HL-60 (cell line): ENCODE measurements around the gene BCL2.

Experiments
- GABPA ChIP-seq: IDR thresholded peaks from 2 replicates; pipeline ENCODE4 v1.6.1; 2012; ENCODE audit warnings: low read depth
- POLR2AphosphoS5 ChIP-seq: IDR thresholded peaks from 2 replicates; pipeline ENCODE4 v1.6.1; 2012; ENCODE audit warnings: low read depth
- TF ChIP-seq, protein P1 (sequence below): IDR thresholded peaks from one replicate; pipeline ENCODE4 v1.5.1; 2011; ENCODE audit warnings: low read length, control low read depth, inconsistent platforms; ENCODE audit not compliant: insufficient read depth

DNA sequence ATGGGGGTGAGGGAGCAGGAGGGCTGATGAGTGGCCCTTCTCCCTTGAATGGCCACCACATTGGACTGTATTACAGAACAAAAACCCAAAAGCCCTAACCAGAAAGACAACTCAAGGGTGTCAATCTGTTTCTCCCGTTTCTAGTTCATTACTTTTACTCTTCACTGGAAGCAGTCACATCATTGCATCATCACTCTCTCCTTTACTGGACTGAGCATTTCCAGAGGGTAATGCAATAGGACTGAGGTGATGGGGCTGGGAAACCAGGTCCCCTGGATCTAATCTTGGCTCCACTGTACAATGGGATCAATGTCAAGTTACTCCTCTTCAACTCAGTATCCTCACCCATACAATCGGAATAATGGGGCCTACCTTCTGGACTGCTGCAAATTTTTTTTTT lies 56.1 kb downstream of the BCL2 start:
- TF ChIP-seq GABPA (no peak), POLR2AphosphoS5 (no peak)
- TF ChIP-seq, protein P1, sequence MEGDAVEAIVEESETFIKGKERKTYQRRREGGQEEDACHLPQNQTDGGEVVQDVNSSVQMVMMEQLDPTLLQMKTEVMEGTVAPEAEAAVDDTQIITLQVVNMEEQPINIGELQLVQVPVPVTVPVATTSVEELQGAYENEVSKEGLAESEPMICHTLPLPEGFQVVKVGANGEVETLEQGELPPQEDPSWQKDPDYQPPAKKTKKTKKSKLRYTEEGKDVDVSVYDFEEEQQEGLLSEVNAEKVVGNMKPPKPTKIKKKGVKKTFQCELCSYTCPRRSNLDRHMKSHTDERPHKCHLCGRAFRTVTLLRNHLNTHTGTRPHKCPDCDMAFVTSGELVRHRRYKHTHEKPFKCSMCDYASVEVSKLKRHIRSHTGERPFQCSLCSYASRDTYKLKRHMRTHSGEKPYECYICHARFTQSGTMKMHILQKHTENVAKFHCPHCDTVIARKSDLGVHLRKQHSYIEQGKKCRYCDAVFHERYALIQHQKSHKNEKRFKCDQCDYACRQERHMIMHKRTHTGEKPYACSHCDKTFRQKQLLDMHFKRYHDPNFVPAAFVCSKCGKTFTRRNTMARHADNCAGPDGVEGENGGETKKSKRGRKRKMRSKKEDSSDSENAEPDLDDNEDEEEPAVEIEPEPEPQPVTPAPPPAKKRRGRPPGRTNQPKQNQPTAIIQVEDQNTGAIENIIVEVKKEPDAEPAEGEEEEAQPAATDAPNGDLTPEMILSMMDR, result no peak
